Measurements from ENCODE around the gene TPCN2. TPM values are rescaled to one million over a fixed set of nuclear protein-coding genes. Genes with fewer than 3 reads are reported as not detected.

Gene TPCN2
- total RNA-seq, 1 donor from 2014 or later = 6.2 TPM

DNA sequence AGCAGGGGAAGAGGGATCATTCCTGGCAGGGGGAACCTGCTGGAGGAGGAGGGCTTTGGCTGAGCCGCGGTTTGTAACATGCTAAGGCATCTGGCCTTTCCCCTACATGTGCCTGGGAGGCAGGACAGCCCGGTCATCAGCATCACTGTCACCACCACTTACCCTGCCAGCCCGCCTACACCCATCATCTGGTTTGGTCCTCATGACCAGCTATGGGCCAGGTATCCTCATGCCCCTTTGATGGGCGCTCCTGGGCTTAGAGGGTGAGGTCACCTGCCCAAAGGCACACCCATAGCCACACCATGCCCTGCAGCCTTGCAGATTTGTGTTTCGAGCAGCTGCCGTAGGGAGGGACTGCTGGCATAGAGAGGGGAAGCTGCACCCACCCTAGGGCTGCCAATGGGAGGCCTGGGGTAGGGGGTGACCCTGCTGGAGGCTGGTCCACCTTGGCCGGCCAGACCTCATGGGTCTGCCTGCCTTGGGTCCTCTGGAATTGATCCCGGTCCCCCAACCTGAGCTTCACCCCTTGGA lies 38.3 kb upstream of the TPCN2 start:
- DNase-seq (ENCODE audit: low read depth in 2 of 2) = no peak

DNA sequence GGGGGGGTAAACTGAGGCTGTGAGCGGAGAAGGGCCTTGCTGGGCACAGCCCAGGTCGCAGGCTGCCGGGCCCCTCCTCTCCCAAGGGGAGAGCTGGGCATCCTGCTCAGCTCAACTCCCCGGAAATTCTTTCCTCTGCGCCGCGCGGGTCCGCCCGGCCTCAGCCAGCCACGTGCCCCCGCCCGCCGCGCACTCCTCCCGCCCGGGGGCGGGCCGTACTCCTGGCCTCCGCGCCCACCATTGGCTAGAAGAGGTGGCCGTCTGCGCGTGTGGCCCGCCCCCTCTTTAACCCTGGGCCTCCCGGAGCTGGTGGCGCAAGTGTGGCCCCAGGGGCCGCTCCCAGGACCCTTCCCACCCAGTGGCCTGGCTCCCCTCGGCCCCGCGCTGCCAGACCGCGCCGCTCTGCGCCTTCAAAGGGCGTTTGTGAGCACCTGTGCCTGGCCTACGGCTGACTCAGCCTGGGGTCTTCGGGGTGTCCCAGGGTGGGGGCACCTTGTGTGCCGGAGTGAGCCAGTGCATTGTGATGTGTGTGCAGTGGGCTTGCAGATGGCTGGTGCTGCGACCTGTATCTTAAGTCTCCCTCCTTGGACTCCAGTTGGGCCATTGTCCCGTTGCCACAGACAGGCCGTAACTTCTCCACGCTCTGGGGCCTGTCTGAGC lies 37.6 kb upstream of the TPCN2 start:
- DNase-seq (ENCODE audit: low read depth in 2 of 2) = peak; percentile 35 to 47

DNA sequence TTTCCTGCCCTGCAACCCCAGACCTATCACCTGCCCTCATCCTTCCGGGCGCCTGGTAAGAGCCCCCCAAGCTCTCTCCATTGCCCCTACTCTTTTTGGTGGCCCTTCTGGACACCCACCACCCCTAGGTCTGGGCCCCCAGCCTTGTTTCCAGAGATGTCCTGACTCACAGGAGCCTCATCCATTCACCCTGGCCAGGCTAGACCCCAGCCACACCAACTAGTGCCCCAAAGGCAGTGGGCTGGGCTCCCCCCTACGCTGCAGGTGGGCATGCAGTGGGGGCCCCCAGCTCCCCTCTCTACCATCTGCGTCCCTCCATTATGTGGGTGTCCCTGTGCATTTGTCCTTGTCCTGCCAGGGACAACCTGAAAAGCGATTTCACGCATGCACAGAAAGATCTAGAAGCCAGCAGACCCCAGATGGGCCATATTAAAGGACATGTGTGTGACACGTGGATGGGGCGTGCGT lies 37.1 kb upstream of the TPCN2 start:
- DNase-seq (ENCODE audit: low read depth in 2 of 2) = no peak

DNA sequence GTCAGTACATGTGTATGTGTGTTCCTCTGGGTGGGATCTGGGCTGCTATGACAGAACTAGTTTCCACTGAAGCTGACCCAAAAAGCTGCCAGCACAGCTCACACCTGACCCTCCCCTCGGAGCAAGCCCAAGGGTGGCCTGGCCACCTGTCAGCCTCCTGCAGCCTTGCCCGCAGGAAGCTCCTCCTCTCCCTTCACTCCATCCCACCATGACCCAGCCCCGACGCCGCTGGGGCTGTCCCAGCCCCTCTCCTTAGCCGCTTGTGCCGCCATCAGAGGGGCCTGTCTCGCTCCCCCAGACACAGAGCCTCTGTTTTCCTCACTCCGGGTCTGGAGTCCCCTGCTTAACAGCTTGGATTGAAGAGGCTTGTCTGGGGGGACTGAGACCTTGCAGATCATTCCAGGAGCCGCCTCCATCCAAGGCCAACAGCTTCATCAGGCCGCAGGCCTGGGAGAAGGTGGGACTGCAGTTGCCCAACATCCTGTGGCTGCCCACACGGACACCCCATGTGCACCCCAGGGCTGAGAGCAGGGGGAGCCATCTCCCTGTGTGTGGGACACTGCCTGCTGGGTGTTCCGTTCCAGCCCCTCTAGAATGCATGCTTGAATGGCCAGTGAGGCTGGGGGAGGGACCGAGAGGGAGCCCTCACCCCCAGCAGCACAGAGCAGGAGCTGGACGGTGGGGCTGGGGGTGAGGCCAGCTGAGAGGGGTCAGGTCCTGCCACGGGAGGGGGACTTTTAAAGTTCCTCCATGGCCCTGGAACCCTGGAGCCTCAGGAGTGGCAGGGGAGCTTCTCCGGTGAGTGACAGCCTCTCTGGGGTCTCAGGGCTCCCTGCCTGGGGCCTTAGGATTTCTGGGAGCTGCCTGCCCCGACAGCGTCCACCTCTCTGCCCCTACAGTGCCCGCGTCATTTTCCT lies 36.4 kb upstream of the TPCN2 start:
- DNase-seq (ENCODE audit: low read depth in 2 of 2) = no peak

DNA sequence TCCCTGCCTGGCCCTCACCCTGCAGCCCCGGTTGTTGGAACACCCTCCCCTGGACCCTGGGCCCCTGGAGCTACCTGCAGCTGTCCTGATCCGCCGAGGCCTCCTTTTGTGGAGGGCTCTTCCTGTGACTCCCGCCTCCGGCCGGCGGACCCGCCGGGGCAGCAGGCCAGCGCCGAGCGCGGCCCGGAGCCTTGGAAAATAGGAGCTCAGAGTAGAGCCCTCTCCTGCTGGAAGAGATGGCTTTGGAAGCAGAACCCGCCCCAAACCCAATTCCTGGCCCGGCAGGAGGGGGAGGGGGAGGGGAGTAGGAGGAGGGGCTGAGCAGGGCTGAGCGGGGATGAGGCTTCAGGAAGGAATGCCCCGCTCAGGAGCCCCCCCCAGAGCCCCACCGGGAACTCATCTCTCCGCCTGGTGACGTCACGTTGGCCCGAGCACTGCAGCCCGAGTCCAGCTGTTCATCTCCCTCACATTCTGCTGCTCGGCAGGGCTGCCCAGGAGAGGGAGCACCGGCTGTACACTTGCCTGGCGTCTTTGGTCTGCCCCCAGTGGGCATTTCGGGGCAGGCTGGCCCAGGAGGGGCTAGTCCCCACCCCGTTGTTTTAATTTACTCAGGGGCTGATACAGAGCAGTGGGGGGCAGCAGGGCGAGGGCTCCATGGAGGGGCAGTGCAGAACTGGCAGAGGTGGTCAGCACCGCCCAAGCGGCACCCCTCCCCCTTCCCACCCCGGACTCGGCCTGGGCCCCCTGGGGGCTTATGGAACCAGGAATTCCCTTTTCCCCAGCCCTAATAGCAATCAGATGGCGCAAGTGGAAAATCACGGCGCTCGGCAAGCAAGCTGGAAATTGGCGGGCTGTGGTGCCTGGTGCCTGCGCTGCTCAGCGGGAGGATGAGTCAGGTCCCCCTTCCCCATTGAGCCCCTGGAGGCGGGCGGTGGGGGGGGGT lies 35.5 kb upstream of the TPCN2 start, which contains the start of gene MRGPRF:
MRGPRF (minus strand) TSS at position 238 of the 943 bp plus-strand sequence. CDS start 3,345 bp downstream, outside the sequence.
- DNase-seq (ENCODE audit: low read depth in 2 of 2) = peak in 1 of 2 donors; percentile 44

DNA sequence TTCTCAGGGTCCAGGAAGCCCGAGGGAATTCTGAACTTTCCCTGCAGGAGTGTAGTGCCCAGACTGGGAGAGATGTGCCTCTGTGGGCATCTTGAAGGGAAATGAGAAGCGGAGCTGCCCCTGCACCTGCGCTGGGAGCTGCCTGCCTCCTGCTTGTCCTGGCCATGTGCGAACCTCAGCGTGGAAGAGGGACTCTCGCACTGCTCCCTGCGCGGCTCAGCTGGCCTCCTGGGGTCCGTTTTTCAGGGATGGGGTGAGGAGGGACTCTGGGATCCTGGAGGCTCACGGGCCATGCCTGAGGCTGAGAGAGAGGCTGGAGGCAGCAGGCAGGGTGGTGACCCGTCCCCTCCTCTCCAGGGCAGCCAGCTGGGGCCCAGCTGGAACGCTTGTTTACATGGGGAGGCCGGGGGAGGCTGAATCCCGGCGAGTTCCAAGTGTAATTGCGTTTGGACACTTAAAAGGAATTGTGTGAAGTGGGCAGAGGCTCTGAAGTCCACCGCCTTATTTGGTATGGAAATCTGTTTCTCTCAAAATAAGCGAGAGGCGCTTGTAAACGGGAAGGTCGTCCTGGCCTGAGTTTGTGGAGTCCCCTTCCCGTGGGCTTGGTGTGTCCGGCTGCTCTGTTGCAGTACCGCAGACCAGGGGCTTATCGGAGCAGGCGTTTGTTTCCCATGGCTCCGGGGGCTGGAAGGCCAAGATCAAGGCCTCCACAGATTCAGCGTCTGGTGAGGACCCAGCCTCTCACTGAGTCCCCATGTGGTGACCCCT lies 34.5 kb upstream of the TPCN2 start:
- DNase-seq (ENCODE audit: low read depth in 2 of 2) = no peak

DNA sequence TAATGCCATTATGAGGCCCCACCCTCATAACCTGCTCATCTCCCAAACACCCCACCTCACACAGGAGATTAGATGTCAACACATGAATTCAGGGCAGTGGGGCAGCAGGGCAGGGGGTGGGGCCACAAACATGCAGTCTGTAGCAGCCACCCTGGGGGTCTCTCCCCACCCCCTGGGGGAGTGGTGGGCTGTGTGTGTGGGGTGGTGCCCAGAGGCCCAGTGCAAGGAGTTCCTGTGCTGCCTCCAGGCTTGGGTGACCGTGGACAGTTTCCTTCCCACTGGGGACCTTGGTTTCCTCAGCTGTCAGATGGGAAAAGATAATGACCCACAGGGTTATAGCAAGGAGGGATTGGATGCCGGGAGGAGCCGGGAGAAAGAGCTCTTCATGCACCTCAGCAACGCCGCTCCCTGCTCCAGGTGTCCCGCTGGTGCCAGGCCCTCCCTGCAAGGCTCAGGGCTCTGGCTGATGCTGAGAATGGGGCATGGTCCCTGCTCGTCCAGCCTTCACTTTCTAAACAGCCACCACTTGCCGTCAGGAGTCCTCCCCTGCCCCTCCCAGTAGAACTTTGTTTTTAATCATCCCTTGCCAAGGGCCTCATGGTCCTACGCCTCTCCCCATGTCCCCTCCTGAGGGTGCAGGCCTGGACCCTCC lies 33.7 kb upstream of the TPCN2 start:
- DNase-seq (ENCODE audit: low read depth in 2 of 2) = no peak

DNA sequence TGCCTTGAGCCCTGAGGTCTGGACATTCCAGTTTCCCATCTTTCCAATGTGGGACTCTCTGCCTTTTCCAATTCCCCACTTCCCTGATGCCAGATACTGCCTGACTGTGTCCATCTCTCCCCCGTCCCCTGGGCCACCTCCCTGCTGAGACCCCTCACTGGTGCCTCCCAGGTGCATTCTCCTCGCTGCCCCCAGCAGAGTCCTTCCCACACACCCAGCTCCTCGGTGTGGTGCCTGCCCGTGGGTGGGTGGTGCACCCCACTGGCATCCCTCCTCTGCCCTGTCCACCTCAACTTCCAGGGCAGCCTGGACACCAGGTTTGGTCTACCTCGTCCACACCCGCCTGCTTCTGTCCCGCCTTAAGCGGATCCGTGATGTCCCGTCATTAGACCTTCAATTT lies 30.8 kb upstream of the TPCN2 start:
- DNase-seq (ENCODE audit: low read depth in 2 of 2) = no peak

DNA sequence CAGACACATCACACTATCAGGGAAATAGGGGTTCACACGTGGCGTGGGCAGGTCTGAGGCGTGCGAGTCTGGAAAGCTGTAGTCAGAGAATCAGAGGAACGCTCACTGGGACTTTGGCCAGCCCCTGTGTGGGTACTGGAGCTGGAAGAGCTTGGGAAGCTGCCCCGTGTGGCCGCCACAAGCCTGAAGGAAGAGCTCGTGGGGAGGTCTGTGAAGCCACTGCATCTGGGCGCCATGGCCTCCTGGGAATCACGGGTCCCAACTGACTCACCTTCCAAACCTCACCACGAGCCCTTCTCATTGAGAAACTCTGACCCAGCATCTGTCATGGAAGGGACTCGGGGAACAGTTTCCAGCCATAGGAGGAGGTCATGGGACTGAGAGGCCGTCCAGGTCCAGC lies 29.8 kb upstream of the TPCN2 start:
- no peak for DNase-seq (ENCODE audit: low read depth in 2 of 2)

DNA sequence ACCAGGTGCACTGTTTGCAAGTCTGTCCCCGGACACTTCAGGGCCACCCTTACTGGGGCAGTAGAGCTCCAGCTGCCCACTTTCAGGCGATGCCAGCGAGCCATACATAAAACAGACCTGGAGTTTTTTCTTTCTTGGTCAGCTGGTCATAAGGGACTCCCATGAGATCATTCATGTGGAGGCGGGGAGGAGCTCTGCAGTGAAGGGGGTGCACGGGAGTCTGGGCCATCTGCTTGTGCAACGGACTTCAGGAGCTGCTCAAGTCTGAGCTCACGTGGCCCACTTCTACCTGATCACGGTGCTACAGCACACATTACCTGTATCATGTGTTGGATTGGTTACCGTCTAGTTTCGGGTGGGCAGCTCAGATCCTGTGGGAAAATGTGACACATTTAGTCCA lies 26.5 kb upstream of the TPCN2 start:
- no peak for DNase-seq (ENCODE audit: low read depth in 2 of 2)

DNA sequence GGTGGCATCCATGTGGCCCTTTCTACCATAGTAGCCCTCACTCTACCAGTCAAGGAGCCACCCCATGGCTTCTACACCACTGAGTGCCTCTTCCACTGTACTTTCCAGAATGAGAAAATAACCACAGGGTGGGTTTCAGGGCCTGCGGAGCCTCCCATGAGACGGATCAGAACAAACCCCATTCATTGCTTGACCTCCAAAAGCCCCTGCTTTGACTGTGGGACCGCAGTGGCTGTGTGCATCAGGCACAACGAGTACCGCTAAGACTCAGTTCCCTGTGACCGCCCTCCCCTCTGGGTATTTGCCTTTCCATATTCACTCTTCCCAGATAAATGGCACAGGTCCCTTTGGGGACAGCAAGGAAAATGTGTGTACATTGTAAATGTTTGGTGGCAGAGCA lies 24.2 kb upstream of the TPCN2 start:
- no peak for DNase-seq (ENCODE audit: low read depth in 2 of 2)

DNA sequence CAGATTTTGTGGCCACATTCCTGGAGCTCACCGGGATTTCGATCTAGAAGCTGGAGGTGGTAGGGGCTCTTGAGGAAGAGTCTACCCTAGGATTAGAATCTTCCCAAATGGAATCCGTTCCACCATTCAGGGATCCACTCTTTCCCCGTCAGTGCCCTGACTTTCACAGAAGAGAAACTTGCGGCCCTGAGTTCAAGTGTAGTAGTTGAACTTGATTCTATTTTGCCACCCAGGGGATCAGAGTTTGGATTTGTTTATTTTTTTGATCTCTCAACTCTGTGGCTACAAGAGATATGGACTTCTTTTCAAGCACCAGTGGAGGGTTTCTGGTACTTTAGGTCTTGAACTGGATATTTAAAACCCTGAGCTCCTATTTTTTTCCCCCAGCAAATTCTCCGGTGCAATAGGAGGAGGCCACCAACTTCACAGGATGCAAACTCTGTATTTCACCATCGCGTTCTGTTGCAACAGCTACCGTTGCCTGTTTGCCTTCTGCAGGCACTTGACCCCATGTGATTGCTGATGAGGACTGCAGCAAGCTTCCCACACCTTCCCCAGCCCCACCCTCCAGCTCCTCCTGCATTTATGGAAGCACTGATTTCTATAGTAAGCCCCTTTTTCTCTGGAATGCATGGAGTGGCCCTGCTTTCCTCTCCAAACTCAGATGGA lies 20.9 kb upstream of the TPCN2 start:
- no peak for DNase-seq (ENCODE audit: low read depth in 2 of 2)

DNA sequence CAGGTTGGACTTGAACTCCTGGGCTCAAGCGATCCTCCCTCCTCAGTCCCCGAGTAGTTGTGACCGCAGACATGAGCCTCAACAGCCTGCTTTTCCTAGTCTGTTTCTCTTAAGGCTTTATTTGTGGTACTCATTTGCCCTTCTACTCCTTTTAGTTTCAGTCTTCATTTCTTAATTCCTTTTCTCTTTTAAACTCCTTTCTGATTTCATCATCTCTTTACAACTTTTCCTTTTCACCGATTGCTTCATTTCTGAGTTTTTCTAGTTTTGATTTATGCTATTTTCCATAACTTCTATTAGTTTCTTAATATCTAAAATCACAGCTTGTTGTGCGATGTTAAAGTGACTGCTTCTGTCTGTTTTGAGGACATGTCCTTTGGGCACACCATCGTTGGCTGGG lies 18.4 kb upstream of the TPCN2 start:
- DNase-seq (ENCODE audit: low read depth in 2 of 2) = no peak

DNA sequence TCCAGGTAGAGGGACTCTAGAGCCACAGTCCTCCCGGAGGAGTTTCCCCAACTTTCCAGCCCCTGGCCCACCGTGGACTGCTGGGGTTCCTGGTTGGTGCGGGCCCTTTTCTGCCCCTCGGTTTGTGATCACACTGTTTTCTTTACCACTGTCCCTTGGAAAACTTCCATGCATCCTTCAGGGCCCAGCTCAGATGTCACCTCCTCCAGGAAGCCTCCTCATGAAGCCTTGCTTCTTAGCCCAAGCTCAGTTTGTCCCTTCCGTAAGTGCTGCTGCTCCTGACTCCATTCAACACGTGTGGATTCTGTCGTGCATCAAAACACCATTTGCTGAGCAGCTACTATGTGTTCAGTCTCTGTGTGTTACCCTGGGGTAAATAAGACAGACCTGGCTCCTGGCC lies 15.9 kb upstream of the TPCN2 start:
- DNase-seq (ENCODE audit: low read depth in 2 of 2) = no peak

DNA sequence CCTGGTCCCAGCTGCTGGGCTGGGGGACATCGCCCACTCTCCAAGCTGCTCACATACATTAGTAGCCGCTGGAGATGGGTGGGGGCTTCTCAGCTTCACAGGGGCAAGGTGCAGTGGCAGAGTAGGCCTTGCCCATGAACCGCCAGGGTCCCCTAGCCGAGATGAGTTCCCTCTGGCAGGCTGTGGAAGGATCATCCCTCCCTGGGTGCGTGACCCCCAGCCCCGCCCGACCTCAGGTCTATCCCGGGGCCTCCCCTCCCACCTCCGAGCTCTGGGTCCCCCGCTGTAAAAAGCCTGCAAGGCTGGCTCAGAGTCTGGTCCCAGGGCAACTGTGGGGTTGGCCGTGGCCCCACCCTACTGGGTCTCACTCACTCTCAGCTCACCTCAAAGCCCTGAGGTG lies 15.3 kb upstream of the TPCN2 start:
- DNase-seq (ENCODE audit: low read depth in 2 of 2) = no peak

DNA sequence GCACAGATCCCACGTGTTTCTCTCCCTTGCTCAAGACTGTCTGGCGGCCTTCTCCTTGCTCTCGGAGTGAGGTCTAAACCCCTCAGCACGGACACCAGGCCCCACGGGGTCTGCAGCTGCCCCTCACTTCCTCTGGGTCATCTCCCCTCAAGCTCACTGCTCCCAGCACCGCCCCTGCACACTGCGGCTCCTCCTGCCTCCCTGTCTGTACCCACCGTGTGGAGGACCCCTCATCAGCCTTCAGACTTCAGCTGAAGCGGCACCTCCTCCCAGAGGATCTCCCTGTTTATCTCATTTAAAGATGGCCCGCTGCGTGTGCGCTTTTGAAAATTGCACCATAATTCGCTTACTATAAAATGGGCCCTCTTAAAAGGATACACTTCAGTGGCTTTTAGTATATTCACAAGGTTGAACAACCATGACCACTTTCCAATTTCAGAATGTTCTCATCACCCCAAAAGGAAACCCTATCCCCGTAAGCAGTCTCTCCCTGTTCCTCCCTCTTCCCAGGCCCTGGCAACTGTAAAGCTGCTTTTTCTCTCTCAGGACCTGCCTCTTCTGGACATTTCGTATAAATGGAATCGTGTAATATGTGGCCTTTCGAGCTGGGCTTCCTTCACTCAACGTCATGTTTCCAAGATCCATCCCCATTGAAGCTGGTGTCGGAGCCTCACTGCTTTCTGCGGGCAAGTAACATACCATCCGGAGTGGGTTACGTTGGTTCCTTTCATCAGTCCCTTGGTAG lies 14.4 kb upstream of the TPCN2 start:
- DNase-seq (ENCODE audit: low read depth in 2 of 2) = no peak

DNA sequence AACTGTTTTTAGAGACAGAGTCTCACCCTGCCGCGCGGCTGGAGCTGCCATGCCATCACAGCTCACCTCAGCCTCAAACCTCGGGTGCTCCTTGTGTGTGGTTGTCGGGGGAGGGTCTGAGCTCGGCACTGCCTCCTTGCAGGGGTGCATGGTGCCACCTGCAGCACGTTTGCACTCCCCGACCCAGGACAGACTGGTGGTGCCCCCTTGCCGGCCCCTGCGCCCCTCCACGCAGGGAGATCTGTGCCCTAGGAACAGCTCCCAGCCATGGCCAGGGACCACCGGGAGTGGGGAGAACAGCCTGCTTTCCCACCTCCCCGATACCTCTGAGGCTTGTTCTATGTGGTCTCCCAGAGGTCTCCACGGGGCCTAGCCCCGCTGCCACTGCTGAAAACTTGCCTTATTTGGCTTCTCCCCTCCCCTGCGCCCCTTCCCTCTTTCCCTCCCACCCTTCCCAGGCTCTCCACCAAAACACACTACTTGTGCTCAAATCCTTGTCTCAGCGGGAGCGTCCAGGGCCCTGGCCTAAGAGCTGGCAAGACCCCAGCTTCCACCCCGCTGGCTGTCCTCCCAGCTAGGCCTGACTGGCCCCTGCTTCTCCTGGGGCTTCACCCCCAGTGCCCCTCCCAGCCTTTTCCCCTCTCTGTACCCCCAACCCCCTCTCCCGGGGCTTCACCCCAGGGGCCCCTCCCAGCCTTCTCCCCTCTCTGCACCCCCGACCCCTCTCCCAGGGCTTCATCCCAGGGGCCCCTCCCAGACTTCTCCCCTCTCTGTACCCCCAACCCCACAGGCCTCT lies 13.4 kb upstream of the TPCN2 start:
- DNase-seq (ENCODE audit: low read depth in 2 of 2) = no peak

DNA sequence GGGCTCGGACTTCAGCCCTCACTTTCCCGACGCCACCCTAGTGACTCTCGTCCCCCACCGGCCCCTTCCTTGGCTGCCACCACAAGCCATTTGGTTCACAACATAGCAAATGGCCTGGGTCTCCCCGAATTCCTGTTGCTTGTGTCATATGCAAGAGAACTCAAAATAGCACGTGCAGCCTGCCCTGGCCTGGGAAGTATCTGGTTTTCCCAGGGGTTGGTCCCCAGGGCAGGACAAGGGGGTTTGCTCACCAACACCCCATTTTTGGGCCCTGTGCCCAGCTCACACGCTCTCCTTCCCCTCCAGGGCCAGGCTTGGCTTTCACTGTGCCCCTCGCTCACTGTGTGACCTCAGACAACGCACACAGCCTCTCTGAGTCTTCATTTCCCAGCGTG lies 12.8 kb upstream of the TPCN2 start:
- no peak for DNase-seq (ENCODE audit: low read depth in 2 of 2)

Measured in lung microvascular endothelial cell (primary cell).